C1 segment of cervical spinal cord (tissue), 14 donors: ENCODE measurements around the gene FAM174B.

Experiments used
- DNase-seq, 14 donors: peaks; one replicate each; lab custom pipeline; 2025; lab: John Stamatoyannopoulos, UW

FAM174B gene

DNA sequence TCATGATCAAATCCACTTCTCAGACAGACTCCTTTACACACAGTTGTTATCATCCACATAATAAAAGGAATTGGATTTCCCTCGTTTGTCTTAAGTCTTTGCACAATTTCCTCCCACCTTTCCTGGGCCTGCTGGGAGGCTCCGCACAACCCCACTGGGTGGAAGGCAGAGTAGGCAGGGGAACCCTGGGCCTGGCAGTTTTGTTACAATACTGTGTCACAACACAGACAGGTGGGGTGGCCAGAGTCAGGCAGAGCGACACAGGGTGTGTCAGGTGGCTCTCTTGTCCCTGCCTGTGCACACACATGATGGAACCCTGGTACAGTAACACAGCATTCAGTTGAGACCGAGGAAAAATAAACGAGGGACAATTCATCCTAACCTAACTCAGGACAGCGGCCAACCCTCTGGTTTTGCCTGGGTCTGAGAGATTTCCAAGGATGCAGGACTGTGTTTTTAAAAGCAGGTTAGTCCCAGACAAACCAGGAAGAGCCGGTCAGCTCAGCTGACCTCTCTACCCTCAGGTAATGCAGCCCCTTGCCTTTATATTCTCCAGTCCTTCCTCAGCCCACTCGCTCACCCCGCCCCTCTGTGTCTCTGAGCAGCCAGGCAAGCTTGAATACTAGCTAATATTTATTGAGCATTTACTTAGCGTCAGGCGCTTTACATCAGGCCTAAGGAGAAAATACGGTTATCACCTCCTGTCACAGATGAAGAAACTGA is 8.8 kb upstream of the FAM174B start:
- no peak for DNase-seq

- DNase-seq, result no peak
Measured at GRCh38 chr15:92663250-92663951, 7.8 kb upstream of the FAM174B start.

DNA sequence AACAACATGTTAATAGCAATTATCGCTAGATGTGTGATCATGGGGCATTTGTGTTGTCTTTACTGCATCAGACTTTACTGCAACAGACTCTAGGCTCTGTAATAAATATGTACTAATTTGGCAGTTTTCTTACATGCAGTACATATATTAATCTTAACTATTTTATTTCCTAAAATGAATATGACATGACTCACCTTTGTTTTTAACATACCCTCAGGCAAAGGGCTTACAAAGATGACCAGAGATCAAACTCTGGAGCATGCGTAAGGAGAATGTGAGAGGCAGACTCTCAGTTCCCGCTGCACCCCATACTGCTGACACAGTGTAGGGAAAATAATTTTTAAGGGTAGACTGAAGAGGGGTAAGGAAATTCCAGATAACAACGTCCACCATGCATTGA is 7.2 kb upstream of the FAM174B start:
- no peak for DNase-seq

DNA sequence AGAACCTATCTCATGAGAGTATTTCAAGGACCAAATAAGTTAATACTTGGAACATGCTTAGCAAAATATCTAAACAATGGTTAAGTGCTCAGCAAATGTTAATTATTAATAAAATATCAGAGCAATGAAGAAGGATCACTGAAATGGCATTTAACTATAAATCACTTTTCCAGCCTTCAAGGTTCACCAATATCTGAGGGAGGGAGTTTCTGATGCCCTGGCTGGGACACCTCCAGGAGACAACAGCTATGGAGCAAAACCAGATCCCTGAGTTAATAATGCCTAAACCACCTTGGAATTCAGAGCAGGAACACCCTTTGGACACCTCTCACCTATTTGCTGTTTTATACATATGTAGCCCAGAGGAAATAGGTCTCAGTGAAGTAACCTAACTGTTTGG is 6.4 kb upstream of the FAM174B start:
- no peak for DNase-seq

DNA sequence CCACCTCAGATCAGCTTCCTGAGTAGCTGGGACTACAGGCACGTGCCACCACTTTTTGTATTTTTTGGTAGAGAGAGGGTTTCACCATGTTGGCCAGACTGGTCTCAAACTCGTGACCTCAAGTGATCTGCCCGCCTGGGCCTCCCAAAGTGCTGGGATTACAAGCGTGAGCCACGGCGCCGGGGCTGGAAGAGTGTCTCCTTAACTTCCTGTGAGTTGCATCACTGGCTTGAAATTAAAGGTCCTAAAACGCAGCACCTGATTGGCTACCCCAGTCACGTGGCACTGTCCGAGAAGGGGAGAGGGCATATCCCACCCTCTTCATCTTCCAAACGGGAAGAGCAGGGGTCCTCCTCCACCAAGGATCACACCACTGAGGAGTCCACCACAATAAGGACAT is 5.5 kb upstream of the FAM174B start:
- DNase-seq, result no peak

DNA sequence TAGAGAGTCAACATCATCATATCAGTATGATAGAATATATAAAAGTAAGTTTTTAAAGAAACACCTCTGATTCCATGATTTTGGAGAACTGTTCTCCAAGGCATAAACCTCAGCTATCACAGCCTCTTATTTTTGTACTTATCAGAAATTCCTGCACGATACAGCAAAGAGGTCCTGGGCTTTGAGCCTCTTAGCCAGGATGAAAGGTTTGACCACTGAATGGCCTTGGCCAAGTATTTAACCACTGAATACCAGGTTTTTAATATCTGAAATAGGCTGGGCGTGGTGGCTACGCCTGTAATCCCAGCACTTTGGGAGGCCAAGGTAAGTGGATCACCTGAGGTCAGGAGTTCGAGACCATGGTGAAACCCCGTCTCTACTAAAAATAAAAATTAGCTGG is 1.9 kb upstream of the FAM174B start:
- DNase-seq, result no peak

- DNase-seq, result no peak
Measured at GRCh38 chr15:92656089-92656488, 514 bp upstream of the FAM174B start.

DNA sequence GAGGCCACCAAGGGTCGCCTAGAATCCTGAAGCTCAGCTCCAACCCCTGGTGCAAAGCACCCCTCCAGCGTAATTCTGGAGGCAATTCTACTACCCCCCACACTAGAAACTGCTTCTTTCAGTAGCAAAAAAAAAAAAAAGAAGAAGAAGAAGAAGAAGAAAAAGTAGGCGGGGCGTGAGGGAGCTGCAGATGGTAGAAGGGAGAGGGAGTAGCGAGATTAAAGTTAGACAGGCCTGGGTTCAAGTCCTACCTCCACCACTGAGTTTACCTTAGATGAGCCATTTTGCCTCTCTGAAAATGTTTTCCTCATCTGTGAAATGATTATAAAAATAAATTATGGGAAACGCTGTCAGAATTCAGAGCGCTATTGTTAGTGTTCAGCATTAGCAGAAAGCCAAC is 913 bp downstream of the FAM174B start:
- no peak for DNase-seq

GRCh38 chr15:92653836-92654539 is 1.6 kb downstream of the FAM174B start:
- no peak for DNase-seq

- no peak for DNase-seq
Measured at GRCh38 chr15:92653366-92653765, 2.2 kb downstream of the FAM174B start.

DNA sequence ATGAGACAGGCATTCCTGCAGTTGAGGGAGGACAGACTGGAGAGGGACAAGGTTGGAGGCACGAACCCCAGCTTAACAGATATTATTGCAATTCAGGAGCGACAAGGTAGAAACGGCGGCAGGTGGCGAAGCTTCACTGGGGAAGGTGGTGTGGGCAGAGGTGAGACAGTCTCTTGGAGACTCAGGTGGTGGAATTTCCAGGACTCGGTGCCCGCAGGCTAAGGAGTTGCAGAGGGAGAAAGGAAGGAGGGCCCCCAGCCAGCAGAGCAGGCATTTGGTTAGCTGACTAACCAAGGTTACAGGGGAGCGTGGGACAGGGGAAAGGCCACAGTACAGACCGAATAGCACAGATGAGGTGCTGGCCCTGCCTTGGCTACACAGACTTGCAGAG is 3.0 kb downstream of the FAM174B start:
- no peak for DNase-seq

- DNase-seq, result no peak
Measured at GRCh38 chr15:92651877-92652575, 3.5 kb downstream of the FAM174B start.

DNA sequence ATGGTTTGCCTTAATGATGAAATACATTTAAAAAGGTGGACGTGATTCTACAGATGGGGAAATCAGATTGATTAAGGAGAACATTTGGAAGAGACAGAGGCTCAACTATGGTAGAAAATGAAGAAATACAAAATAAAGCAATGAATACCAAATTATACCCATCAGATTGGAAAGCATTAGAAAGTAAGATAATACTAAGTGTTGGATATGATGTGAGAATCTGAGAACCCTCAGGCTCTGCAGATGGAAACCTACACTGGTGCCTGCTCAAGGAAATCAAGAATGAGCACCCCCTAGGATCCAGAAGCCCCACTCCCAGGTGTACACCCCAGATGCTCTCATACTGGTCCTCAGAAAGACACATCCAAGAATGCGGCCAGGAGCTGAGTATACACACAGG is 4.6 kb downstream of the FAM174B start:
- DNase-seq, result no peak

DNA sequence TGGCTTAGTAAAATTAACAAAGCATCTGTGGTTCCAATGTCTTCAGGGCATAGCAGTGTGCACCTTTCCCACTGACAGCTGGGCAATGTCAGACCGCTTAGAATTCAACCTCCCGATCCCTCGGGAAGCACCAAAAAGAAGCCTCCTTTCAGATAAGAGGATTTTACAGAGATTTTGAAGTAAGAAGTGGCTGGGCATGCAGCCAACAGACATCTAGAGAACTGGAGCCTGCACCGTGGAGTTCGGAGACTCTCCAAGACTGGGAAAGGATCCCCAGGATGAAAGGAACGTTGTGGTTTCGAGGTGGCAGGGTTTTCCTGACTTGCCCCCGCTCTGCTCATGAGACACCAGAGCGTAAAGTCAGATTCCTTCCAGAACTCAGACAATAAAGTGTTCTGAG is 5.3 kb downstream of the FAM174B start:
- no peak for DNase-seq

- DNase-seq, result no peak
Measured at GRCh38 chr15:92648190-92648875, 7.2 kb downstream of the FAM174B start.

DNA sequence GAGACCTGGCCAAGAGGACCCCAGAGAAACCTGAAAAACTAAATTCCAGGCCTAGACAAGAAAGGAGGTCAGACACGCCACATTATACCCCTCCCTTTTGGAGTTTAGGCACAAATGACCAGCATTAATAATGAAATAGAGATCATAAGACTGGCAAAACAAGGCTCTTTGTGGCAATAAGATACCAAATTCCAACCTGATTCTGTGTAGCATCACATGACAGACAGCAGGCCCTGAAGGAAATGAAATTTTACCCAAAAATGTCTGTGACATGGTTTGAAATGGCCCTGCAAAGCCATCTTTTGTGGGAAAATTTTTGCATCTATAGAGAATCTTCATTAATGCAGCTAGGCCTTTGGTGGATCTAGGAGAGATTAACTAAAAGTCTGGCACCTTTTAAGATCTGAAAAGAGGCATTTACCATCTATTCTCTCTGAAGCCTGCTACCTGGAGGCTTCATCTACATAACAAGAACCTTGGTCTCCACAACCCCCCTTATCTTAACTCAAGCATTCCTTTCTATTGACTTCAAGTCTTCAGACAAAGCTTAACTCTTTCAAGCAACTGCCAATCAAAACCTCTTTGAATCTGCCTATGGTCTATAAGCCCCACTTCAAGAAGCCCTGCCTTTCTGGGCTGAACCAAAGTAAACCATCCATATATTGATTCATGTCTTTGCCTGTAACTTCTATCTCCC is 8.0 kb downstream of the FAM174B start:
- no peak for DNase-seq

- no peak for DNase-seq
Measured at GRCh38 chr15:92646216-92646615, 9.4 kb downstream of the FAM174B start.

DNA sequence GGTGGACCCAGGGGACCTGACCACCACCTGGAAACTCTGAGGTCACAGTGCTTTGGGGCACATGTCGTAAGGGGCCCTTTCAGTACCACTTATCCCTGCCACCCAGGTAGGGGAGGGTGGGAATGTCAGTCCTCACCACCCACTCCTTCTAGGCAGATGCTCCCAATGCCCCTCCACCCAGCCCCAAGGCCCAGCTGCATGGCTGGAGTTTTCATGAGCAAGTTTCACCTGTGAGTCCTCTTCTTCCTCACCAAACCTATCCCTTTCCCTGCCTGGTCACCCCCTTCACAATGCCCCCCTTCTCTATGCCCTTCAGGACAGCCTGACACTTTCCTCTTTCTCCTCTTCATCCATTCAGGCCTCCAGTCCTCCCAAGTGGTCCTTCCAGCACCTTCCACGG is 9.8 kb downstream of the FAM174B start:
- DNase-seq, result no peak

DNA sequence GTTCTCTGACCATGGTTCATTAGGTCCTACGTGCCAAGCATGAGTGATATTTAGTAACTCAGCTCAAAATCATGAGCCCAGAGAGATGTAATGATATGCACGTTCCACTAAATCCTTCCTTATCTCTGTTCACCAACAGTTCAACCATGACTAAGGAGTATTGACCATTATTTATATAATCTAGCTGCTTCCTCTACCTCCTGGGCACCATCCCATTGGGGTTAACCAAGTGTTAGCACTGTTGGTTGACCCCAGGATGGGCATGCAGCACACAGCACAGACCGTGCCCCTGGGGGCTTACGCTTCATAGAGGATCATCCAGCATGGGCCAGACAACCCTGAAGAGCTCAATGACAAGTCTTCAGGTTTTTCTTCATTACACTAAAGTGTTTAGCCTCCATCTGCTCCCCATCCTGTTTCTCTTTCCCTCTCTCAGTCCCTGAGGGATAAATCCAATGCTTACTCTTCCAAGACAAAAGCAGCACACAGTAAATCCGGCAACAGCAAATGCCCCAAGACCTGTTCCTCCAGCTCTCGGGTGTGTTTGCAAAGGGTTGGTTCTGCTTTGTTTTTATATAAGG is 10.4 kb downstream of the FAM174B start:
- no peak for DNase-seq
